HG03432 (cell line): Measurements from ENCODE around the gene STAM.
"Not testable (repeated sequence)": the region's sequence is repeated elsewhere in the genome, so short reads cannot be mapped to it uniquely, and the experiment has no call there.

Experiments used
- ATAC-seq: cut with Tn5 transposase; IDR thresholded peaks from one replicate; pipeline ENCODE4 v1.9.1; 2021; ENCODE audit warnings: mild to moderate bottlenecking, moderate library complexity; ENCODE audit not compliant: unreplicated experiment

The STAM gene

GRCh38 chr10:17643755-17644484 lies at the start of gene STAM:
STAM (plus strand) TSS chr10:17644151; CDS start chr10:17644340, 189 bp downstream.
- ATAC-seq = peak; percentile 96

GRCh38 chr10:17597386-17597785 lies 46.6 kb upstream of the STAM start:
- ATAC-seq = no peak

- no peak for ATAC-seq
Measured at GRCh38 chr10:17599089-17599488, 44.9 kb upstream of the STAM start.

- ATAC-seq = no peak
Measured at GRCh38 chr10:17605936-17606335, 38.0 kb upstream of the STAM start.

GRCh38 chr10:17606547-17607040 lies 37.4 kb upstream of the STAM start:
- no peak for ATAC-seq

GRCh38 chr10:17607060-17607459 lies 36.9 kb upstream of the STAM start:
- ATAC-seq = no peak

GRCh38 chr10:17607603-17608332 lies 36.2 kb upstream of the STAM start:
- peak; percentile 89 for ATAC-seq

GRCh38 chr10:17609523-17610079 lies 34.4 kb upstream of the STAM start:
- no peak for ATAC-seq

- peak; percentile 56 for ATAC-seq
Measured at GRCh38 chr10:17616403-17617030, 27.4 kb upstream of the STAM start.

GRCh38 chr10:17617031-17617911 lies 26.7 kb upstream of the STAM start, which contains the start of gene HACD1:
HACD1 (minus strand) TSS chr10:17617374; CDS start chr10:17617339, 35 bp downstream.
- peak; percentile 79 for ATAC-seq

GRCh38 chr10:17622061-17622460 lies 21.9 kb upstream of the STAM start:
- ATAC-seq = no peak

- ATAC-seq = no peak
Measured at GRCh38 chr10:17624996-17625395, 19.0 kb upstream of the STAM start.

GRCh38 chr10:17626656-17627055 lies 17.3 kb upstream of the STAM start:
- ATAC-seq = no peak

- ATAC-seq = not testable (repeated sequence)
Measured at GRCh38 chr10:17632590-17632989, 11.4 kb upstream of the STAM start.

GRCh38 chr10:17633353-17633752 lies 10.6 kb upstream of the STAM start:
- ATAC-seq = no peak

- no peak for ATAC-seq
Measured at GRCh38 chr10:17637869-17638268, 6.1 kb upstream of the STAM start.

- no peak for ATAC-seq
Measured at GRCh38 chr10:17640331-17640816, 3.6 kb upstream of the STAM start.

- peak; percentile 25 for ATAC-seq
Measured at GRCh38 chr10:17643339-17643754, 604 bp upstream of the STAM start.

GRCh38 chr10:17644485-17644943 lies 563 bp downstream of the STAM start:
- ATAC-seq = peak; percentile 28
